Spleen (tissue), 11 donors: Measurements from ENCODE around the gene LRRC42. TPM values are rescaled to one million over a fixed set of nuclear protein-coding genes. Genes with fewer than 3 reads are reported as not detected.

Source experiments
- DNase-seq: peaks from one replicate; pipeline ENCODE4 v3.0.0-alpha.2; 2020
- H3K27ac ChIP-seq, 8 donors: fragments of 200-600 bp; sonication (generic) in 7 of 8; 1 replicate in 4 of 8; 2 replicates in 4 of 8; pipeline versions ENCODE4 v1.5.0 to v1.8.0; 2016 to 2021; ENCODE audit warnings: inconsistent platforms in 4 of 8, mild to moderate bottlenecking in 4 of 8, moderate library complexity in 1 of 8
- H3K27me3 ChIP-seq, 7 donors: fragments of 200-600 bp; sonication (generic) in 6 of 7; replicated peaks in 1 of 7; 1 replicate in 4 of 7; 2 replicates in 3 of 7; pipeline versions ENCODE4 v1.5.0 to v1.8.0; 2016 to 2021; ENCODE audit warnings: inconsistent platforms in 3 of 7, mild to moderate bottlenecking in 1 of 7
- H3K36me3 ChIP-seq, 6 donors: fragments of 200-600 bp; sonication (generic) in 5 of 6; 1 replicate in 4 of 6; 2 replicates in 2 of 6; pipeline versions ENCODE4 v1.5.0 to v1.8.0; 2016 to 2021; ENCODE audit warnings: inconsistent platforms in 2 of 6
- H3K4me1 ChIP-seq, 6 donors: fragments of 200-600 bp; sonication (generic) in 5 of 6; 1 replicate in 3 of 6; 2 replicates in 3 of 6; pipeline versions ENCODE4 v1.5.0 to v1.8.0; 2016 to 2021; ENCODE audit warnings: inconsistent platforms in 3 of 6
- H3K4me3 ChIP-seq, 8 donors: fragments of 200-600 bp; sonication (generic) in 7 of 8; 1 replicate in 4 of 8; 2 replicates in 4 of 8; pipeline versions ENCODE4 v1.5.0 to v1.8.0; 2016 to 2021; ENCODE audit warnings: inconsistent platforms in 4 of 8, mild to moderate bottlenecking in 4 of 8, moderate library complexity in 2 of 8
- H3K9me3 ChIP-seq, 8 donors: fragments of 200-600 bp; sonication (generic) in 7 of 8; 1 replicate in 4 of 8; 2 replicates in 4 of 8; pipeline versions ENCODE4 v1.5.0 to v1.8.0; 2016 to 2021; ENCODE audit warnings: inconsistent platforms in 4 of 8
- CTCF ChIP-seq, 11 experiments: fragments of 200-600 bp in 7 of 11; fragments of 450-650 bp in 4 of 11; sonication (generic) in 4 of 11; IDR thresholded peaks in 8 of 11; conservative IDR thresholded peaks in 3 of 11; 1 replicate in 7 of 11; 2 replicates in 4 of 11; pipeline versions ENCODE4 v1.4.0 to v1.8.0; 2016 to 2021; ENCODE audit warnings: antibody characterized with exemption in 11 of 11, inconsistent platforms in 4 of 11, mild to moderate bottlenecking in 1 of 11
- POLR2A ChIP-seq, 3 donors: fragments of 450-650 bp; IDR thresholded peaks; one replicate each; pipeline ENCODE4 v1.5.1; 2017; ENCODE audit warnings: antibody characterized with exemption in 3 of 3, mild to moderate bottlenecking in 1 of 3
- POLR2AphosphoS5 ChIP-seq, 3 donors: sonication (generic); formaldehyde crosslinking; IDR thresholded peaks; one replicate each; pipeline ENCODE4 v1.5.1; 2017; ENCODE audit warnings: antibody characterized with exemption in 3 of 3
- WGBS, 5 donors: extraction: QIAGEN DNeasy Blood & Tissue Kit in 3 of 5; methylation state at CpG; one replicate each; pipeline versions ENCODE4 v1.1.5 to v1.1.7; 2013 to 2018; 5-methylcytosine and 5-hydroxymethylcytosine counted together
- intact Hi-C: fragments of 100-400 bp; cut with DNase I; formaldehyde crosslinking; loops from one replicate; pipeline ENCODE4 v1.15.0; 2023; ENCODE audit warnings: low total_unique reads
- polyA plus RNA-seq, 3 donors: library from polyadenylated mRNA; stranded (reverse); fragments of 200-250 nt; gene quantifications; one replicate each; pipeline ENCODE4 v1.2.1, GENCODE V29; 2013
- total RNA-seq, 7 donors: library from RNA; depleted of rRNA in 3 of 7; stranded (reverse); fragments of >200 nt in 3 of 7; fragmentation: NEBNext Ultra II Directional in 4 of 7; extraction: Animal tissue kit (Norgen Biotek cat#: 25700) in 4 of 7; gene quantifications; one replicate each; pipeline versions ENCODE4 v1.1.0 to v1.2.1, GENCODE V29; 2016 to 2021
- donor health status: healthy with polysubstance abuse.
- donor health status: DM: no; HTN: no; CAD: no; lungs with moderate emphysema.
- donor health status: DM: no; HTN: no; CAD: no.
- donor health status: Bipolar disorder and iron deficiency.
- donor health status: healthy.
- donor health status: DM: no; HTN: no; CAD: no.
- donor health status: DM: yes; HTN: yes; CAD: no.

The LRRC42 gene
- total and polyA plus RNA-seq, 10 donors: 4.9 to 13.8 (median 10.5) TPM

- Histone ChIP-seq H3K27ac (no peak overlapping the region), H3K36me3 (peaks cover 2 to 66% (median 46%) of the 10 kb centered on the region in 6 donors), H3K4me3 (no peak overlapping the region), H3K9me3 (no peaks in the 10 kb centered on the region), H3K27me3 (no peaks in the 10 kb centered on the region), H3K4me1 (no peaks in the 10 kb centered on the region)
- TF ChIP-seq POLR2AphosphoS5 (IDR thresholded peaks at IDR 0.05): no peak
- TF ChIP-seq POLR2A (IDR thresholded peaks at IDR 0.05): no peak
- no peak for TF ChIP-seq CTCF (IDR thresholded peaks at IDR 0.05 in 8 of 11, conservative IDR thresholded peaks at IDR 0.05 in 3 of 11)
- no peak for DNase-seq
- intact Hi-C loops: no loop called here
- 90 to 97% (median 93%) methylated on average over 2 of the region's 2 CpGs for WGBS, 5 donors
Measured at GRCh38 chr1:53971718-53972117, 25.6 kb downstream of the LRRC42 start.

- 95 to 97% (median 95%) methylated on average over 7 of the region's 7 CpGs for WGBS, 5 donors
- TF ChIP-seq CTCF (IDR thresholded peaks at IDR 0.05 in 8 of 11, conservative IDR thresholded peaks at IDR 0.05 in 3 of 11) (no peak), POLR2AphosphoS5 (IDR thresholded peaks at IDR 0.05) (no peak), POLR2A (IDR thresholded peaks at IDR 0.05) (no peak)
- intact Hi-C loops: no loop called here
- no peaks in the 10 kb centered on the region for H3K27me3 ChIP-seq
- no peak overlapping the region for H3K4me3 ChIP-seq
- peaks cover 0 to 25% (median 9%) of the 10 kb centered on the region in 6 donors for H3K36me3 ChIP-seq
- no peaks in the 10 kb centered on the region for H3K9me3 ChIP-seq
- H3K27ac ChIP-seq: no peak overlapping the region
- H3K4me1 ChIP-seq: no peaks in the 10 kb centered on the region
- no peak for DNase-seq
Measured at GRCh38 chr1:53975861-53976260, 29.7 kb downstream of the LRRC42 start.

GRCh38 chr1:53979712-53980450 lies 33.7 kb downstream of the LRRC42 start:
- peaks cover 0 to 14% (median 8%) of the 10 kb centered on the region in 6 donors for H3K4me1 ChIP-seq
- H3K27me3 ChIP-seq: peaks cover 0 to 5% (median 0%) of the 10 kb centered on the region in 7 donors
- H3K27ac ChIP-seq: no peak overlapping the region
- no peaks in the 10 kb centered on the region for H3K9me3 ChIP-seq
- no peak overlapping the region for H3K4me3 ChIP-seq
- no peaks in the 10 kb centered on the region for H3K36me3 ChIP-seq
- TF ChIP-seq POLR2AphosphoS5 (IDR thresholded peaks at IDR 0.05) (no peak), POLR2A (IDR thresholded peaks at IDR 0.05) (no peak), CTCF (IDR thresholded peaks at IDR 0.05 in 8 of 11, conservative IDR thresholded peaks at IDR 0.05 in 3 of 11) (no peak)
- no peak for DNase-seq
- intact Hi-C loops: no loop called here
- 76 to 88% (median 83%) methylated on average over 13 of the region's 13 CpGs for WGBS, 5 donors

- Histone ChIP-seq H3K27ac (no peak overlapping the region), H3K36me3 (no peaks in the 10 kb centered on the region), H3K9me3 (no peaks in the 10 kb centered on the region), H3K27me3 (peaks cover 0 to 5% (median 0%) of the 10 kb centered on the region in 7 donors), H3K4me3 (no peak overlapping the region), H3K4me1 (peaks cover 0 to 14% (median 8%) of the 10 kb centered on the region in 6 donors)
- TF ChIP-seq CTCF (IDR thresholded peaks at IDR 0.05 in 8 of 11, conservative IDR thresholded peaks at IDR 0.05 in 3 of 11): no peak
- no peak for TF ChIP-seq POLR2A (IDR thresholded peaks at IDR 0.05)
- no peak for TF ChIP-seq POLR2AphosphoS5 (IDR thresholded peaks at IDR 0.05)
- no peak for DNase-seq
- 96 to 100% (median 97%) methylated on average over 6 of the region's 6 CpGs for WGBS, 5 donors
- intact Hi-C loops: no loop called here
Measured at GRCh38 chr1:53981220-53981619, 35.1 kb downstream of the LRRC42 start.
